ENCODE measurements around the gene TBCCD1.
A peak's percentile ranks its signal among the peaks of the same experiment; 100 is the strongest.
"Not testable (repeated sequence)": the region's sequence is repeated elsewhere in the genome, so short reads cannot be mapped to it uniquely, and the experiment has no call there.

The TBCCD1 gene

DNA sequence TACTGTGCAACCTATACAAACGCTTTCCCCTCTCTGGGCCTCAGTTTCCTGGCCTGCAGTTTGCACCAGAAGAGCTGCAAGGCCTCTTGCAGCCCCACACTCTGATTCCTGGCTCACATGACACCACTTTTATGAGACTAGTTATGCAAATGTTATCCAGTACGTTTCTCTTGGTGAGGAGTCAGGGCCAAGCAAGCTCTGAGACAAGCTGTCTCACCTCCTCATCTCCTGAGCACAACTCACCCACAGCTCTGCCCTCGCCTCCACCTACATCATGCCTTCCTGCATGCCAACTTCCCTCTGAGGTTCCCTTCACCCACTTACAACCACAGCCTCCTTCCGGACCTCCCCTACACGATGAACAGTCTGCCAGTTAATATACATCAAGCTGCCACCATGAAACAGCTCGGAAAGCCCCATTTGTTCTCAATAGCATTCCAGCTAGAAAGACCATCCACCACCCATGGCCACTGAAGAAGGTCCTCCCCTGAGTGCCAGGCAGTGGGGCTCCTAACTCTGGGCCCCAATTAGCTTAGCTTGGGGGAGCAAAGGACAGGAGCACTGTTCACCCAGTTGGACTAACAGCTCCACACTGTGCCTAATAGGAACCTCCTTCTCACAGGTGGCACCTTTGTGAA is 48.0 kb downstream of the TBCCD1 start:
- peak; percentile 83 for DNase-seq (ENCODE audit: low spot score)

DNA sequence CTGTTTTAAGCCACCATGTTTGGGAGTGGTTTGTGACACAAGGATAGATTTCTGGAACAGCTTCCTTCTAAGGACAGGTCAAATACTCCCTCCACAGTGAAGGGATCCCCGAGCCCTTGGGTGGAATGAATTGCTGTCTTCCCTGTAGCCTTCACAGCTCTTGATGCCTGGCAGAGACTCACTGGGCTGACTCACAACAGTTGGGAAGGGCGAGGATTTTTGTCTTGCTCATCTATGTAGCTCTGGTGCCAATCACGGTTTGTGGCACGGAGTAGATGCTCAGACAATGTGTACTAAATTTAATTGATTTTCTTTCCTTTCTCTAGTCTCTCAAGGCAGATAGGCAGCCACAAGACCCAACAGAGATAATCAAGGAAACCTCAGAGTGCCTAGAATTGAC is 49.9 kb downstream of the TBCCD1 start:
- DNase-seq (ENCODE audit: low spot score) = no peak

DNA sequence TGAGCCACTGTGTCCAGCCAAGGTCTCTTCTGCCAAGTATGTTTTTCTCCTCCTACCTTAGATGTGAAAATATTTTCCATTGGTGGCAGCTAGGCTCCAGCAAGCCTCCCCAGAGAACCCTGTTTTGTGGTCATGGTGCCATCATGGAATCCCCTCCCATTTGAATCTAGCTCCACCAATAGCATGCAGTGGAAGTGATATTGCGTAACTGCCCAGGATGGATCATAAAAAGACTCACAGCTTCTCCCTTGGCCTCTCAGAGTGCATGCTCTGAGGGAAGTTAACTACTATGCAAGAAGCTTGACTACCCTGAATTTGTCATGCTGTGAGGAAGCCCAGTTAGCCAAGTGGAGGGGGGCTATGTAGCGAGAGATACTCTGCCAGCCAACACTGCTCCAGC is 50.5 kb downstream of the TBCCD1 start:
- no peak for DNase-seq (ENCODE audit: low spot score)

DNA sequence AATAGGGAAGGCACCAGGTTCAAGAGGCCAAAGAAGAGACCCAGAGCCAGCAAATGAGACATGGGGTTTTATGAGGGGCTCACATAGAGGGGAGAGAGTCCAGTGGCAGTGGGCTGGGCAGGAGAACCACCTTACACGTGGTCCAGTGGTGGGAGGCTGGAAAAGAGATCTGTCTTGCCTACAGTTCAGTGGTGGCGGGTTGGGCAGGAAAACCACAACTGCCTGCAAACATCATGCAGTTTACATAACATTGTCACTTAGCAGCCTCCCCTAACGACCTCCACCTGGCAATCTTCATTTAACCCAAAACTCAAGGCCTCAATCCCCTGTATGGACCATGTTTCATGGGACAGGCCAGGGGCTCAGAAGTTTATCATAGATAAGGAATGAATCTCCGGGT is 52.0 kb downstream of the TBCCD1 start:
- DNase-seq (ENCODE audit: low spot score) = peak; percentile 52

DNA sequence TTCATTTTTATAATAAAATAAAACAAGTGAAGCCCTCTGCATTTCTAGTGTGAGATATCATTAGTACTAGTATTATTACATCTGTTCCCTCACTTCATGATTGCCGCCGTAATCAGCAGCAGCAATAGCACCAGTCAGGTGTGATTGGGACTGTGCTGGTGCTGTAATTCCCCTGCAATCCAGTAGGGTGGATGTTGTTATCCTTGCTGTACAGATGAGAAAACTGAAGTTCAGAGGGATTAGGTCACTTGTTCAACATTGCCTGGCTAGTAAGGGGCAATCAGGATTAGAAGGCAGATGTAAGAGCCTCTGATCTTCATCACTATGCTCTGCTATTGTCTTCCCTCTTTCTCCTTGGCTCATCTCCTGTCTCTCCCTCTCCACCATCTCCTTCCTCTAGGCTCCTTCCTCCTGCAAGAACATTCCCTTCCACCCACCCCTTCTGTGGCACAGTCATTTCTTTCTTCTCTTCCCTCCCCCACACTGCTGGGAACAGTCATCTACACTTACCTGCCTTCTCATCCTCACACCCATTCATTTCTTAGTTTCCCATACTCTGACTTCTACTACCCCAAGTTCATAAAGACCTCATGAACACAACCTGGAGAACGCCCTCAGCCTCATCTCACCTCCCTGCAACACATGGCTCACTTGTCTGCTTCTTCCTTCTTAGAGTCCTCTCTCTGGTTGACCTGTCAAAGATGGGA is 52.7 kb downstream of the TBCCD1 start:
- no peak for DNase-seq (ENCODE audit: low spot score)

DNA sequence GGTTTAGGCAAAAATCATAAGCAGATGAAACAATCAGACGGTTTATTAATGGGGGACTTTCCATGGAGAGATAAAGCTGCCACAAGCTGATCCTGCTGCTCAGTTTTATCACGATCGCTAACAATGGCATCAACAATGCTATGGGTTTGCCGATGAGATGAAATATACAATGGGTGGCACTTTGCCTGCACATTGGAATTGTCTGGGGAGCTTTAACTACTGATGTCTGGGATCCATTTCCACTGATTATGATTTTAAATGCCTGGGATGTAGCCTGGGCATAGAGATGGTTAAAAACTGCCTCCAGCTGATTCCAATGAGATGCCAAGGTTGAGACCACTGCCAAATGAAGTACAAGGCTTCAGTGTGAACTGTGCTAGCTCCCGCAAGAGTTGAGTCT is 53.8 kb downstream of the TBCCD1 start:
- no peak for DNase-seq (ENCODE audit: low spot score)

DNA sequence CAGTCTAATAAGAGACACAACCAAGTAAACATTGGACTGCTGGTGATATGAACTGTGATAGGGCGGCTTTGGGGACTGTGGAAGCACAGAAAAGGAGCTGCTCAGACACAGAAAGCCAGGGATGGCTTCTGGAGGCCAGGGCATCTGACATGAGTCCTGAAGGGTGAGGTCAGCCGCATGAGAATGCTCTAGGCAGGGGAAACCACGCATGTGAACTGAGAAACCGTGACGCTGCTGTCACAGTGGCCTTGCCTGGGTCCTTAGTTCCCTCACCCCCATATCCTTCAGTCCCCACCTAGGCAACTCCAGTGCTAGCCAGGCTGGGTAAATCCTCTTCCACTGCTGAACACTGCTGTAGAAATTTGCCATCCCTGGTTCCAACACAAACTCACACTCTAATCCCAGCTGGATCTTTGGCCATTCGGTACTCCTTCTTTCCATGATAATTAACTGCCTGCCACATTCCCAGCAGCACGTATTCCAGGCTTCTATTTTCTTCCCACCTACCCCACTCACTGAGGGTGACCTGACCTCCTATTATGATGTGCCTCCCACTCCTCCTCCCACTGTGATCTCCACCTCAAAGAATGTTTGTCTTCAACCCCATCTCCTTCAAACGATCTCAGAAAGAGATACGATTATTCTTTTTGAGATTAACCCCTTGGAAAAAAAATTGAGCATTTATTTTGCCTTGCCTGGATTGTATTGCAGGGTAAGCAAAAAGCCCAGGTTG is 54.4 kb downstream of the TBCCD1 start:
- DNase-seq (ENCODE audit: low spot score) = no peak

DNA sequence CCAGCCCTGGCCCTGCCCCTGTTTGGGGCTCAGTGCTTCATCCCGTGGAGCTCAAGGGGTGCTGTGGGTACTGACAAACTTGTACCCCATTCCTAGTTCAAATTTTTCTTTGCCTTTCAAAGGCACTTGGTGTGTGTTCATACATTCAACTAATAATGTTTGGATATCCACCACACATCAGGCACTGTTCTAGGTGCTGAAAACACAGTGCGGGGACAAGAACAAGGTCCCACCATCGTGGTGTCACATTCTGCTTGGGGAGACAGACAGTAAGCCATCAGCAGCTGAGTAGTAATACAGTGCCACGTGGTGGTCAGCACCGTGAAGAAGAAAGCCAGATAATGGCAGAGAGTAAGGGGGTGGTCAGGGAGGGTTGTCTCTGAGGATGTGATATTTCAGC is 55.4 kb downstream of the TBCCD1 start:
- DNase-seq (ENCODE audit: low spot score) = no peak

DNA sequence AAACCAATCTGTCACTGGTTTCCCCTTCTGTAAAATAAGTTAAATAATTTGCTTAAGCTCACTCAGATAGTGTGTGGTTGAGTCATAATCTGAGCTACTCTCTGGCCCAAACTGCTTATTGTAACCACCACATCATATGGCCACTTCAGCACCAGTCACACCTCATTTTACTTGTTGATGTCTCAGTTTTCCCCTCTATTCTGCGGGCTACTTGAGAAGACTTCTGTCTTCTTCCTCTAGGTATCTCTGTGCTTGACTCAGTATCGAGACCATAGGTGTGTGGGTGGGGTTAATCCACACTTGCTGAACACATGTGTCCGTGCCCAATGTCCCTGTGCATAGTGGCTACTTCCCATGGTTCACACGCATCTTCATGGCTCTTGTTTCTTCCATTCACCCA is 55.9 kb downstream of the TBCCD1 start:
- no peak for DNase-seq (ENCODE audit: low spot score)

DNA sequence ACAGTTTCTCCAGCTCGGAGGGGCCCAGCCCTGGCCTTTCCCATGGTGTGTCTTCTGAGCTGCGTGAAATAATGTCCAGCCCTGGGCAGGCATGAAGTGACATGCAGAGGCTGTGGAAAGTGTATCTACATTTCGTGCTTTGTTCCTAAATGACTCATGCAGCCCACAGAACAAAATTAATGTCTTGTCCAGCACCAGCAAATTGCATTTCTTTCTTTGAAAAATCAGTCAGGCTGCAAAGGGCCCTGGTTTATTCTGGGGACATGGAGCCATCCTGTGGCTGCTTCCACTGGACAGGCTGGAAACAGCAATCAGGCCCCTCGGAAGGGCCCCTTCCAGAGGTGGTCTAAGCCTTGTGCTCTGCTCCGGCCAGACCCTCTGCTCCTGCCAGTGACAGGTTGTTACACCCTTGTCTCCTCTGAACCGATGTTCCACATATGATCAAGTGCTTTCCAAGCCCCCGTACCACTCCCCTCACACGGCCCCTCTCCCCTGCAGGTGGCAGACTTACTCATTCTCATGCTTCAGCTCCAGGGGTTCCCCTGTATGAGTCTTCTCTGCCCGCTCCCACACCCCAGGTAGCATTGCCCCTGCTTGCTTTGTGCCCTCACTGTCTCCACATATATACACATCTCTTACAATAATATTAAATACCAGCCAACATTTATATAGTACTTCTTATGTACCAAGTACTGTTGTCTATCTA is 56.6 kb downstream of the TBCCD1 start:
- no peak for DNase-seq (ENCODE audit: low spot score)

DNA sequence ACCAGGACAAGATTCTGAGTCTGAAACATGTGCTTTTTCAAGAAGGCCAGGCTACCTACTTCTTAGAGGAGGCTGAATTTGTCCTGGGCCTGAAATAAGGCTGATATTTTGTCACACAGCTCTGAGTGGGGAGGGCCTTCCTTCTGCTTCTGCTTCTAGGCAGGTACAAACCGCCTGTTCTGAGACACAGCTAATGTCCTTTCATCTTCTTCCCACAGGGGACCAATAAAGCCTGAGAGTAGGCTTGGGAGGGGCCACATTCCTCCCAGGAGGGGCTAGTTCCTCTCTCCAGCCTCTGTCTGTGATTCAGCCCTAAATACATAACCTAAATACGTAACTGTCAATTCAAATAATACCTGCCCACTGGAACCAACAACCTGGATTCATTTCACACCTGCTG is 57.7 kb downstream of the TBCCD1 start:
- DNase-seq (ENCODE audit: low spot score) = no peak

DNA sequence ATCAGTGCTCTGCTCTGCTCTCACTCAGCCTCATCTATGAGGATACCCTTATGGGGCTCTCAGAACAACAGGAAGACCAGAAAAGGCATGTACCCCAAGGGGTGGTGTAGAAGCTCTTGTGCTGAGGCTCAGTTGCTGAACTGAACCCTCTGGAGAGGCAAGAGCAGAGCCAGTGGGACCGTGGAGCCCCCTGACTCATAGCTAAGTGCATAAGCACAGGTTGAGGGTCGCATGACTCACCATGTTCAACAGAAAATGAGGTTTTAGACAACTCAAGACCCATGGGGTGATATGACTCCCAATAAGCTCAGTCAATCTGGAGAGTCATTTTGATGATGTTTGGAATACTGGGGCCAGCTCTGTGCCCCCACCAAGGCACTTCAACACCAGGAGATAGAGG is 60.3 kb downstream of the TBCCD1 start:
- DNase-seq (ENCODE audit: low spot score) = no peak

DNA sequence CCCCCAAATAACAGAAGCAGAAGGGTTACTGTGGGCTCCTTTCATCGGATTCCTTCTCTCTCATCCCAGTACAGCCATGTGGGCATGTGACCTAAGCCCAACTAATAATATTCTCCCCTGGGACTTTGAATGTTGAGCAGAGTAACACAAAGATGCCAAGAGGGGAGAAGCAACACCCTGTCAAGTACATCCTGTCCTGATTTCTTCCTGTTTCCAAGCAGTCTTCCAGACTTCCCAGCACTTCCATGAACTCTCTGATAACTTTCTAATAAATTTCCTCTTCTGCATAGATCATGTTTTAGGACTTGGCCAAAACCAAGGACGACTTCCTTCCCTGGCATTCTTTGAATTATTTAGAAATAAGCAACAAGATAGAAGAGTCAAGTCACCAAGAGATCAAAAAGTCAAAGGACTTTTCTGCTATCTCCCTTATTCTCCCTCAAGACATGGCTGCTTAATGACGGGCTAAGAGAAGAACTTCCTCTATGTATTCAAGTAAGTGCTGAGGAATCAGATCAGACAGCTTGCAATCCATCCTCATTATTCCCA is 60.9 kb downstream of the TBCCD1 start:
- DNase-seq (ENCODE audit: low spot score) = no peak

DNA sequence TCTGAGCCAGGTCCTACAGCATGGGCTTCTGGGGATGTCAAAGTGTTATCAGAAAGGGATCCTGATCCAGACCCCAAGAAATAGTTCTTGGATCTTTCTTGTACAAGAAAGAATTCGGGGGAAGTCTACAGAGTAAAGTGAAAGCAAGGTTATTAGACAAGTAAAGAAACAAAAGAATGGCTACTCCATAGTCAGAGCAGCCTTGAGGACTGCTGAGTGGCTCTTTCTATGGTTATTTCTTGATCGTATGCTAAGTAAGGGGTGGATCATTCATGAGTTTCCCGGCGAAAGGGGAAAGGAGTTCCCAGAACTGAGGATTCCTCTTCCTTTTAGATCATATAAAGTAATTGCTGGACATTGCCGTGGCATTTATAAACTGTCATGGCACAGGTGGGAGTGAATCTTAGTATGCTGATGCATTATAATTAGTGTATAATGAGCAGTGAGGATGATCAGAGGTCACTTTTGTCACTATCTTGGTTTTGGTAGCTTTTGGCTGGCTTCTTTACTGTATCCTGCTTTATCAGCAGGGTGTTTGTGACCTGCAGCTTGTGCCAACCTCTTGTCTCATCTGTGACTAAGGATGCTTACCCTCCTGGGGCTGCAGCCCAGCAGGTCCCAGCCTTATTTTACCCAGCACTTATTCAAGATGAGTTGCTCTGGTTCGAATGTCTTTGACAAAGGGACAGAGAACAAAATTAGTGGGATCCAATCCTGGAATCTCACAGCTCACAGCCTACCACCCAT is 64.0 kb downstream of the TBCCD1 start:
- DNase-seq (ENCODE audit: low spot score) = no peak

DNA sequence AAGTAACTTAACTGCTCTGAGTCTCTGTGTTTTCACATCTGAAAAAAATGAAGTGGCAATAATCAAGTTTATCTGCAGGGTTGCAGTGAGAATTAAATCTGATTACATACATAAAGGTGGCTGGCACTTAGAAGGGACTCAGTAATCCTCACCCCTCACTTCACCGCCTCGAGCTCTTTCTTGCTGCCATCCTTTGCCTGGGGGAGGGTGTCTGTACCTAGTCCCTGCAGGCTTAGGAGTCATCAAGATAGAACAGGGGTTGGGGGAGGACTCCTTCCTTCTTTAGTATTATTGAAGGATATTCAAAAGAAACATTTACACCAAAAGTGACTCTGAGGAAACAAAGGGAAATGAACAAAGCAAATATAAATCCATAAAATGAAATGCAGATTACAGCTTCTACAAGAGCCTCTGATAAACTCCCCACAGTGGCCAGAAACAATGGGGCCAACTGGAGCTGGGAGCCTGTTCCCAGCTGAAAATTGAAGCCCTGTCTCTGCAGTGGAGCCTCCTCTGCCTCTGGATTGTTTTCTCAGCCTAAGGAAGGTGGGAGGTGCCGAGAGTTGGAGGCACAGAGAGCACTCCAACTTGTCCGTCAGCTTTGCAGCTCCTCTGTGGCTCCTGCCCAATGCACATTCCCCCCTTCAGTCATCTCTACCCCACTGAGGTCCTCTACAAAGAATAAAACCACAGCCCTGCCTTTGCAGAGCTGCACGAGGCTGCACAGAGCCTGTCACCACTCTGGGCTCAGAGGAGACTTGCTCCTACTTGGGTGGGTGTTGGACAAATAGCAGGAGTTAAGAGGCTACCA is 64.8 kb downstream of the TBCCD1 start:
- no peak for DNase-seq (ENCODE audit: low spot score)

DNA sequence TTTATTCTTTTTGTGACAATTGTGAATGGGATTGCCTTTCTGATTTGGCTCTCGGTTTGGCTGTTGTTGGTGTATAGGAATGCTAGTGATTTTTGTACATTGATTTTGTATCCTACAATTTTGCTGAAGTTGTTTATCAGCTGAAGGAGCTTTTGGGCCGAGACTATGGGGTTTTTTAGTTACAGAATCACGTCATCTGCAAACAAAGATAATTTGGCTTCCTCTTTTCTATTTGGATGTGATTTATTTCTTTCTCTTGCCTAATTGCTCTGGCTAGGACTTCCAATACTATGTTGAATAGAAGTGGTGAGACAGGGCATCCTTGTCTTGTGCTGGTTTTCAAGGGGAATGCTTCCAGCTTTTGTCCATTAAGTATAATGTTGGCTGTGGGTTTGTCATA is 67.2 kb downstream of the TBCCD1 start:
- not testable (repeated sequence) for DNase-seq (ENCODE audit: low spot score)

DNA sequence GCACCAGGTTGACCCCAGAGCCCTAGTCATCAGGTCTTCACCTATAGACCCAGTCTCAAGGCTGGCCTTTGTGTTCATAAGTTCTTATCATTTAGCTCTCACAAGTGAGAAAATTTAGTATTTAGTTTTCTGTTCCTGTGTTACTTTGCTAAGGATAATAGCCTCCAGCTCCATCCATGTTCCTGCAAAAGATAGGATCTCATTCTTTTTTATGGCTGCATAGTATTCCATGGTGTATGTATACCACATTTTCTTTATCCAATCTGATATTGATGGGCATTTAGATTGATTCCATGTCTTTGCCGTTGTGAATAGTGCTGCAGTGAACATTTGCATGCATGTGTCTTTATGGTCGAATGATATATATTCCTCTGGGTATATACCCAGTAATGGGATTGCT is 69.1 kb downstream of the TBCCD1 start:
- not testable (repeated sequence) for DNase-seq (ENCODE audit: low spot score)

DNA sequence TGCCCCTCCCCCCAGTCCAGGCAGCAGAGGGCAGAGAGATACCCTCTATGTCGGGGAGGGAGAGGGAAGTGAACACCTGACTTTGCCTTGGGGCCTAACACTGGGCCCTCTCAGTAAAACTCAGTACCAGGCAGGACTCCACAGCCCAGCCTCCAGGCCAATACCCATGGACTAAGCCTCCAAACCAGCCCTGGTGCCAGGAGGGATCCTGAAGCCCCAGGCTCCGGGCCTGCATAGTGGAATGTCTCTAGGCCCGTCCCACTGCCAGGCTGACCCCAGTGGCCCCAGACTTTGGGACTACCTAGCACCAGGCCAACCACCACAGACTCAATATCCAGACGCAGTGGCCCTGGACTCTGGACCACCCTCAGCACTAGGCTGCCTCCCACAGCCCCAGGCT is 69.5 kb downstream of the TBCCD1 start:
- no peak for DNase-seq (ENCODE audit: low spot score)

DNA sequence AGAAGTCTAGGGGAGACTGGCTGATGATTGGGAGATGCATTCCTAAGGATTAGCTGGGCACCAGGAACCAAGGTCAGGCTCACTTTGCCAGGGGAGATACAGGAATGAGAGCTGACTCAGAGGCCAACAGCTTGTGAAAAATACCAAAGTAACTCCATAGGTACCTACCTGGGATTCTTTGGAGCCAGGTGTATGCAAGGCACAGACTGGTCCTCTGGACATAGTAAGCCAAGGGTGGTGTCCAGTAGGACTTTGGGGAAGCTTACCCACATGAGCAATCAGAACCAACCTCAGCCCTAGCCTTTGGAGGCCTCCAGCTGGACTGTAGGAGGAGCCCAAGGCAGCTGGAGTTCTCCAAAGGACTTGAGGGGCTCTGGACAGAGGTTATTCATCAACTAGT is 70.5 kb downstream of the TBCCD1 start:
- no peak for DNase-seq (ENCODE audit: low spot score)
